Tibial nerve (tissue), 4 donors: Measurements from ENCODE around the gene EYS.

ENCODE experiments used
- CTCF ChIP-seq, 5 experiments: fragments of 200-600 bp in 3 of 5; fragments of 450-650 bp in 2 of 5; sonication (generic) in 3 of 5; IDR thresholded peaks; one replicate each; pipeline ENCODE4 v1.5.1; 2016 to 2019; ENCODE audit warnings: antibody characterized with exemption in 5 of 5, mild to moderate bottlenecking in 3 of 5, moderate library complexity in 2 of 5
- EP300 ChIP-seq, 2 donors: sonication (generic); formaldehyde crosslinking; IDR thresholded peaks; one replicate each; pipeline ENCODE4 v1.6.1; 2017; ENCODE audit warnings: antibody characterized with exemption in 2 of 2, mild to moderate bottlenecking in 1 of 2
- POLR2A ChIP-seq, 2 donors: fragments of 450-650 bp; IDR thresholded peaks; one replicate each; pipeline ENCODE4 v1.6.1; 2017; ENCODE audit warnings: antibody characterized with exemption in 2 of 2, mild to moderate bottlenecking in 2 of 2, moderate library complexity in 2 of 2

GRCh38 chr6:64221776-64222175 is 1485.2 kb downstream of the EYS start:
- TF ChIP-seq CTCF (IDR thresholded peaks at IDR 0.05) (no peak), POLR2A (IDR thresholded peaks at IDR 0.05) (no peak), EP300 (IDR thresholded peaks at IDR 0.05) (no peak)
